ENCODE measurements around the gene ENTR1.

The ENTR1 gene

GRCh38 chr9:136374183-136374575, 36.2 kb downstream of the ENTR1 start:
- no peak for DNase-seq

DNA sequence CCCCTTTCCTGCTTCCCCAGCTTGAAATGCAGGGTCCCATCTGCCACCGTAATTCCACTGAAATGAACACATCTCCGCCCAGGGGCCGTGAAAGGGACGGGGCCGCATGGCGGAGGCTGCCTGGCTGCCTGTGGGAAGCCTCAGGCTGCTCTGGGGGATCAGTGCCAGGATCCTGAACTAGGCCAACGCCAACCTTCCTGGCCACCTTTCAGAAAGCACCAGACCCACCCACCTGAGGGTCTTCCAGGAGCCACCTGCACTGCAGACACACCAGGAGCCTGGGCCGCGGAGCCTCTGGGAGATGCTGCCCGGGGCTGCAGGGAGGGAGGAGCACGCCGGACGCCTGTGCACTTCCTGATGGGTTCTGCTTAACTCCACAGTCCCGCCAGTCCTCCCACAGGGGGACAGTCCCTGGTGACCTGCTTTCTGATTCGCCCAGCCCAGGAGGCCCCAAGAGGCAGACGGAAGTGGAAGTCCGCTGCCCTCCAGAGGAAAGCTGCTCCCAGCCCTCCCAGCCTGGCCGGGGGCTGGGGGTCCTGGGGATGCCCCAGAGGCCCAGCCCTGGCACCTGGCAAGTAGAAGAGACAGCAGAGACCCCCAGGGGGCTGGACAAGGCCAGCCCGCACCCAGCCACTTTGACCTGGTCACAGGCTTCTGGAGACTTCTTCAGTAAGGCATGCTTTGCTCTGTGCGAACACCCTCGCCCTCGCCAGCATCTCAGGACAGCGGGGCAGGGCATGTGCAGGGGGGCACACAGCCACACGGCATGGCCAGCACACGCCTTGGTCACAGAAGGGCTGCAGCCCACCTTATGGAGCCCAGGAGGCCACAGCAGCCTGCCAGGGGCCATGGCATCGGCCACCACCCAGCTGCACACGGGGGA, 36.9 kb downstream of the ENTR1 start, which contains the start of gene CARD9:
TSS of gene CARD9 (minus strand) at position 370 of the 883 bp plus-strand sequence. CDS start 1,591 bp downstream, outside the sequence.
- no peak for DNase-seq

- no peak for DNase-seq
These were observed 37.7 kb downstream of the ENTR1 start for GRCh38 chr9:136372561-136373299.

- DNase-seq, result no peak
These were observed 38.4 kb downstream of the ENTR1 start for GRCh38 chr9:136372006-136372405.

- no peak for DNase-seq
These were observed 38.9 kb downstream of the ENTR1 start for GRCh38 chr9:136371533-136371880.

DNA sequence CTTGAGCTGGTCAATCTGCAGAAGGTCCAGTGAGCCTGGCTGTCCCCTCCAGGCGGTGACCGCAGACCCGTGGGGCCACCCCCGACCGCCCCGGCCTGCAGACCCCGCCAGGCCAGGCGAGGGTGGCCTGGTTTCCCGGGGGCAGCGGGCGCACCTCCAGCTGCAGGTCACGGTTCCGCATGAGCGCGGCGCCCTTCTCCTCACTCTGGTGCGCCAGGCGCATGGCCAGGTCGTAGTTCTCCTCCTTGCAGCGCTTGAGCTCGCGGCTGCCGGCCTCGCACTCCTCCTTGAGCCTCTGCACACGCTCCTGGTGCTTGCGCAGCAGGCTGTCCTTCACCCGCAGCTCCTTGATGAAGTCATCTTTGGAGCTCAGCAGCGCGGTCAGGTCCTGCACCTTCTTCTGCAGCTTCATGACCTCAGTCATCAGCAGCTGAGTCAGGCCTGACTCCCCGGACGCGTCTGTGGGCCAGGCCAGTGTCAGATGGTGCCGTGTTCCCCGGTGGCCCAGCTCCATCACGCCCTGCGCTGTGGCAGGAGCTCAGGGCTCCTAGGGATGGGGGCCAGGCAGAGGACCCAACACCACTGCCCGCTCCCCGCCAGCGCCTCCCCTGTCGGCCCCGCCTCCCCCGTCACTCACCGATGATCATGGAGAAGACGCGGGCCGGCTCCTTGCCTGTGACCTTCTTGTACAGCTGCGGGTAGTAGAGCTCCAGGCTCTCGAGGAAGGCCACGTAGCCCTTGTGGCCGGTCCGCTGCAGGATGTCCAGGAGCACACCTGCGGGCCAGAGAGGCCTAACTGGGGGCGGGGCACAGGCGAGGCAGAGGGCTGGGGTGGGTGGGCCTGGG, 39.5 kb downstream of the ENTR1 start:
- no peak for DNase-seq

DNA sequence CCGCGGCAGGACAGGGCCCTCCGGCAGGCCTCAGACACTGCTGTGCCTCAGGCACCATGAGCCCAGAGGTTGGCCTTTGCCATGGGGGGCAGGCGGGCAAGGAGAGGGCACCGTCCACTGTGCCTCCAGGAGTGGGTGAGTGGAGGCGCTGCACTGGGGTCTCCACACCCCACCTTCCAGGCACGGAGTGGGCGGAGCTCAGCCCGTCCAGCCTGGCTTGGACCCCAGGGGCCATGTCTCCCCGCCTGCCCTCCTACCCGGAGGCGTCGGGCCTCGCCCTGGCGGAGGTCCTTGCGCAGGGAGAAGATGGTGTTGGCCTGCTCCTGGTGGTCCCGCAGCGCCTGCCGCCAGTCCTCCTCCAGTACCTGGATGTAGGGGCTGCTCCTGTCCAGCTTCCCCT, 40.4 kb downstream of the ENTR1 start:
- no peak for DNase-seq

DNA sequence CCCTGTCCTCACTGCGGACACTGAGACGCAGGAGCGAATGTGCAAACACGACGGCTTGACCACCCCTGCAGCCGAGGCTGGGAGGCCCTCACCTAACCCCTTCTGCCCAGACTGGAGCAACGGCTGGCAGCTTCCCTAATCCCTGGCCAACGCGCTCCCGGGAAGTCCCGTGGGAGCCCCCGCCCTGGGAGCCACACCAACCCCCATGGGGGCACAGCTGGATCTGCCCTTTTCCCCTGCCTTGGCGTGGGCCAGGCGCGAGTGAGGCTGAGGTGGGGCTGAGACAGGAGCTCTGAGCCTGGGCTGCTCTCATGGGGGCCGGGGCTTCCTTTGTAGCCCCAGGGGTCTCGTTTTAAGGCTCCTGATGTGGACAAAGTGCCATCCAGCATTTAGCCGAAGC, 42.2 kb downstream of the ENTR1 start:
- DNase-seq, result no peak

- DNase-seq, result no peak
These were observed 42.9 kb downstream of the ENTR1 start for GRCh38 chr9:136367296-136368145.

DNA sequence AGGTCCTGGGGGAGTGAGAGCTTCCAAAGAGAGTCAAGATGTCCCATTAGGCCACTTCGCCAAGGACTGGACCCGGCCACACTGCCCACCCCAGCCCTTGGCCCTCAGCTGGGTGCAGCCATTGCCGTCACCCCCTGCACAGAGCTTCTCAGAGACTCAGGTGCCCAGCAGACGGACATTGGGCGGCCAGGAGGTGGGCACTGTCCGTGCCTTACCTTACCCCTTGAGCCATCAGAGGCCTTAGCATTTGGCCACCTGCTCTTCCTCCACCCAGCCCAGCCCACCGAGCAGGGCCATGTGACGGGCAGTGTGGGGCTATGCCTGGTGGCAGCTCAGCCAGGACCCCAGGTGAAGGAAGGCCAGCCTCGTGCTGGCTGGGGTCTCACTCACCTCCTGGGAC, 43.6 kb downstream of the ENTR1 start:
- no peak for DNase-seq

DNA sequence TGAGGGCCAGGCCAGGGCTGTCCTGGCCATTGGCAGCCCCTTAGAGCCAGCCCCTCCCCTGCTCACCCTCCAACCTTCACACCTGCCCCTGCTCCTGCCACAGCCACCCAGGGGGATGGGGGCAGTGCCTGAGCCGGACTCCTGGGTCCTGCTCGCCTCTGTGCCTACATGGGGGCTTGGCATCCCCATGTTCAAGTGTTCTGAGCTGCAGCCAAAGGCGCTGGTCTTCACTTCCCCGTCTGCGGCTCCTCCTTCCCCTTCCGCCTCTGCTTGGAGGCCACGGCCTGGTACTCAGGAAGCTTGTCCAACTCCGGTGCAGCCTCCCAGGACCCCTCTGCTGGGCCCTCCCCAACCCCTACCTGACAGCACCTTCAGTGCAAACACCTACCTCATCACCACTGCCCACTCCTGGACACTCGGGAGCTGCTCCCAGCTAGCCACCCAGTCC, 44.6 kb downstream of the ENTR1 start:
- no peak for DNase-seq

DNA sequence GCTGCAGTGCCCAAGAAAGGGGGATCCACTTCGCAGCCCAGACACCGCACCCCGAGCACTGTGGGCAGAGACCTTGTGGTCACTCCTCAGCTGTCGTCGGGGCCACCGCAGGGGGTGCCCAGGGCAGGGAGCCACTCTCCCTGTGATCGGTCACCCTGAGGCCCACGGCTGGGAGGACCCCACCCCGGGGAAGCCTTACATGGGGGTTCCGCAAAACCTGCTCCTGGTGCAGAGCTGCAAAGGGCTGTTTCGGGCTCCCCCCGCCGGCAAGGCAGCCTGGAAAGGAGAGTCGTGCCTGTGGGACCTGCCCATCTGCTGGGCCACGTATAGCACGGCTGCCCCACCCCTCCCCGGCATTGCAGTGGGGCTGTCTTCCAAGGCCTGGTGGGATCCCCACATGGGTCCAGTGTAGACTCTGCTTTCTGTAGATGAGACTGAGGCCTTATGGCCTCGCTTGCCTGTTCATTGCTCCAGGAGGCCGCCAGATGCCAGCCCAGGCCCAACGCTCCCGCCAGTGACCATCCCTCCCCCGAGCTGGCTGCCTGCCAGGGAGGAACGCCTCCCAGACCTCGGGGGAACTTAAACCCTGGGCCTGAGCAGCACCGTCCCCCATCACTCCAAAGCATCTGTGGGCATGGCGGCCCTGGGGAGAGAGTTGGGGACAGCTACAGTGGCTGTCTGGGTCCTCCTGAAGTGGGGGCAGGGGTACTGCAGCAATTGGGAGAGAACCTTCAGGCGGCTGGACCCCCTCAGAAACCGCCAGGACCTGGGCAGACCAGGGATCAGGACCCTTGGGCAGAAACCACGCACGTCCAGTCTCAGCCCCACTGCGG, 45.3 kb downstream of the ENTR1 start:
- DNase-seq, result no peak

- DNase-seq, result no peak
These were observed 46.3 kb downstream of the ENTR1 start for GRCh38 chr9:136363949-136364748.

DNA sequence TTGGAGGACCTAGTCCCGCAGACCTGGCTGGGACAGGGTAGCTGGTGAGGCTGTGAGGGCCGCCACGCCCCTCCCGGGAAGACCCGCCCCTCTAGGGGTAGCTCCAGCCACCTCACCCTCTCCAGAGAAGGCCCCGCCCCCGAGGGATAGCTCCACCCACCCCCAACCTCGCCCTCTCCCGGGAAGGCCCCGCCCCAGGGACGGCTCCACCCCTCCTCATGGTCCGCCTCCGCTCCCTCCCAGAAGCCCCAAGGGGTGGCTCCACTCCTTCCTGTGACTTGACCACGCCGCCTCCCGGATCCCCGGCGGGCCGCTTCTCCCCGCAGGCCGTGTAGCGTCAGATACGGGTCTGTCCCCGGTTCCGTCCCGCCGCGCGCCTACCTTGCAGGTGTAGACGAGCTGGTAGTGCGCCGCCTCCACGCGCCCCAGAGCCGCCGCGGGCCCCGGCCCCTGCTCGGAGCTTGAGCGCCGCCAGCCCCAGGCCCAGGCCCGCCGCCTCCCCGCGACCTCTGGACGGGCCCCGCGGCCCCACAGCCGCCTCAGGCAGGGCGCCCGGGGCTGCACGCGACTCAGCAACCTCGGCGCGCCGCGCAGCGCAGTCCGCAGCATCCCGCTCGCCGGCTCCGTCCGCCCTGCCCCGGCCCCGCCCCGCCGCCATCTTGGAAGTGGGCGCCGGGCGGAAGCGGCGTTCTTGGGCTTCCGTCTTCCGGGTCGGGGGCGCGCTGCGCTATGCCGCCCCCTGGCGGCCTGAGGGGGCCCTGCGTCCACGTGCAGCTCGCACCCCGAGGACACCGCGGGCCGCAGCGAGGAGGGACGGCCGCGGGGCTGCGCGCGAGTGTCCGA, 47.1 kb downstream of the ENTR1 start, which contains the start of gene DNLZ:
TSS of gene DNLZ (minus strand) at position 639 of the 843 bp plus-strand sequence. CDS start at position 609, 30 bp downstream.
- peak; percentile 98 for DNase-seq

- DNase-seq, result no peak
These were observed 48.0 kb downstream of the ENTR1 start for GRCh38 chr9:136362450-136362784.

- DNase-seq, result no peak
These were observed 48.5 kb downstream of the ENTR1 start for GRCh38 chr9:136361754-136362449.

DNA sequence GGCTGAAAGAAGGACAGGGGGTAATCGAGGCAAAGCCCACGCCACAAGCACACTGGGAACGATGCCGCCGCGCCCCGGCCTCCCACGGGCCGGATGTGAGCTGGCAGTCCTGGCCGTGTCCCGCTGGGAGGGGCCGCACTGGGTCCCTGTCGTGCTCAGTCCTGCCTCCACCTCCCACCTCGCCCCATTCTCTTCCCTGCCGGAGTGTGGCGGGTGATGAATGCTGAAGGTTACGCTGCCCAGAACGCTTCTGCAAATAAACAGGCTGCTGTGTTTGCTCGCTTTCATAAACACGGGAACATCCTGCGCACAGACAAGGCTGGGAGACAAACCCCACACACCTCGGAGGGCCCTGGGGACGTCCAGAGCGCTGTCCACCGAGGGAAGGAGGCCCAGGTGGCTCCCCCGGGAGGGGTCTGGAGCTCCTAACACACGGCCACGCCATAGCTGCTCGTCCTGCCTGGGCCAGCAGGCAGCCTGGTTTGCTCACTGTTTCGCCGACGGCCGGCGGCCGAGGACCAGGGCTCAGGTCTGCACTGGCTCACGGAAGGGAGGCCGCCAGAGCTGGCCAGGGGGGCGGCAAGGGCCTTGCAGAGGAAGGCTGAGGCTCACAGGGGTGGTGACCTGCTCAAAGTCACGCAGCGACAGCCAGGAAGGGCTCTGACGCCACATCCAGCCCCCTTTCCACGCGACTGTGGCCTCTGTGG, 49.2 kb downstream of the ENTR1 start:
- DNase-seq, result no peak

Data from stimulated activated CD4-positive, alpha-beta T cell treated with anti-CD3 and anti-CD28 coated beads, Interleukin-12 subunit alpha, Interleukin-12 subunit beta, amount 100 ng/mL, for 4 hours (primary cell).